GM12891 (cell line): ENCODE results near the gene CCDC6.

Experiments
- POLR2A ChIP-seq: IDR thresholded peaks from 2 replicates; pipeline ENCODE4 v1.6.1; 2011; ENCODE audit warnings: low read depth, low read length, control low read depth
- POLR2AphosphoS5 ChIP-seq: IDR thresholded peaks from 2 replicates; pipeline ENCODE4 v1.6.1; 2011; ENCODE audit warnings: low read depth, low read length, control low read depth
- POU2F2 ChIP-seq: IDR thresholded peaks from 2 replicates; pipeline ENCODE4 v1.6.1; 2011; ENCODE audit warnings: low read depth, mild to moderate bottlenecking, control low read depth, low read length, moderate library complexity
- TAF1 ChIP-seq: IDR thresholded peaks from 2 replicates; pipeline ENCODE4 v1.6.1; 2011; ENCODE audit warnings: low read depth, low read length, control low read depth

GRCh38 chr10:59926086-59926485 lies 19.7 kb upstream of the CCDC6 start:
- TF ChIP-seq POLR2A: no peak
- no peak for TF ChIP-seq TAF1
- no peak for TF ChIP-seq POU2F2
- TF ChIP-seq POLR2AphosphoS5: no peak
